GM18499 (cell line): Measurements from ENCODE around the gene NEK11.

Source experiments
- ATAC-seq: cut with Tn5 transposase; IDR thresholded peaks from one replicate; pipeline ENCODE4 v1.9.1; 2021; ENCODE audit warnings: moderate number of reproducible peaks; ENCODE audit not compliant: insufficient read depth, unreplicated experiment

NEK11 gene

GRCh38 chr3:131026321-131027151 is at the start of gene NEK11, which contains the start of gene ASTE1:
Gene NEK11 (plus strand): TSS chr3:131026877. CDS start chr3:131029709, 2,832 bp downstream.
Gene ASTE1 (minus strand): TSS chr3:131026825. CDS start chr3:131025306, 1,519 bp downstream.
- ATAC-seq, result peak; percentile 96

GRCh38 chr3:130979117-130979516 is 47.6 kb upstream of the NEK11 start:
- ATAC-seq, result no peak

GRCh38 chr3:130981469-130981868 is 45.2 kb upstream of the NEK11 start:
- no peak for ATAC-seq

GRCh38 chr3:130990282-130990681 is 36.4 kb upstream of the NEK11 start:
- no peak for ATAC-seq

- no peak for ATAC-seq
These were observed 35.6 kb upstream of the NEK11 start for GRCh38 chr3:130991126-130991525.

GRCh38 chr3:130992344-130992743 is 34.3 kb upstream of the NEK11 start:
- ATAC-seq, result no peak

- no peak for ATAC-seq
These were observed 29.4 kb upstream of the NEK11 start for GRCh38 chr3:130997289-130997688.

GRCh38 chr3:131001071-131001470 is 25.6 kb upstream of the NEK11 start:
- no peak for ATAC-seq

- ATAC-seq, result no peak
These were observed 22.1 kb upstream of the NEK11 start for GRCh38 chr3:131004603-131005002.

GRCh38 chr3:131007256-131007655 is 19.4 kb upstream of the NEK11 start:
- ATAC-seq, result no peak

- ATAC-seq, result no peak
These were observed 18.9 kb upstream of the NEK11 start for GRCh38 chr3:131007782-131008181.

GRCh38 chr3:131008326-131008725 is 18.4 kb upstream of the NEK11 start:
- ATAC-seq, result no peak

GRCh38 chr3:131009698-131010097 is 17.0 kb upstream of the NEK11 start:
- ATAC-seq, result no peak

GRCh38 chr3:131018970-131019369 is 7.7 kb upstream of the NEK11 start:
- ATAC-seq, result no peak

- ATAC-seq, result no peak
These were observed 6.5 kb upstream of the NEK11 start for GRCh38 chr3:131020122-131020693.

- ATAC-seq, result no peak
These were observed 1.1 kb upstream of the NEK11 start for GRCh38 chr3:131025539-131025938.

GRCh38 chr3:131028844-131029243 is 2.2 kb downstream of the NEK11 start:
- ATAC-seq, result no peak

- ATAC-seq, result no peak
These were observed 5.0 kb downstream of the NEK11 start for GRCh38 chr3:131031660-131032059.

- no peak for ATAC-seq
These were observed 6.9 kb downstream of the NEK11 start for GRCh38 chr3:131033480-131034080.

GRCh38 chr3:131036200-131036816 is 9.6 kb downstream of the NEK11 start:
- ATAC-seq, result no peak

GRCh38 chr3:131036986-131037385 is 10.3 kb downstream of the NEK11 start:
- no peak for ATAC-seq
